ENCODE data around the gene NFKBIL1. TPM values are rescaled to one million over a fixed set of nuclear protein-coding genes. Genes with fewer than 3 reads are reported as not detected.

Gene NFKBIL1
- total and polyA plus RNA-seq, 2 of the 4 experiments (the other 2 are of a cell fraction): 7.8 to 10.8 TPM

DNA sequence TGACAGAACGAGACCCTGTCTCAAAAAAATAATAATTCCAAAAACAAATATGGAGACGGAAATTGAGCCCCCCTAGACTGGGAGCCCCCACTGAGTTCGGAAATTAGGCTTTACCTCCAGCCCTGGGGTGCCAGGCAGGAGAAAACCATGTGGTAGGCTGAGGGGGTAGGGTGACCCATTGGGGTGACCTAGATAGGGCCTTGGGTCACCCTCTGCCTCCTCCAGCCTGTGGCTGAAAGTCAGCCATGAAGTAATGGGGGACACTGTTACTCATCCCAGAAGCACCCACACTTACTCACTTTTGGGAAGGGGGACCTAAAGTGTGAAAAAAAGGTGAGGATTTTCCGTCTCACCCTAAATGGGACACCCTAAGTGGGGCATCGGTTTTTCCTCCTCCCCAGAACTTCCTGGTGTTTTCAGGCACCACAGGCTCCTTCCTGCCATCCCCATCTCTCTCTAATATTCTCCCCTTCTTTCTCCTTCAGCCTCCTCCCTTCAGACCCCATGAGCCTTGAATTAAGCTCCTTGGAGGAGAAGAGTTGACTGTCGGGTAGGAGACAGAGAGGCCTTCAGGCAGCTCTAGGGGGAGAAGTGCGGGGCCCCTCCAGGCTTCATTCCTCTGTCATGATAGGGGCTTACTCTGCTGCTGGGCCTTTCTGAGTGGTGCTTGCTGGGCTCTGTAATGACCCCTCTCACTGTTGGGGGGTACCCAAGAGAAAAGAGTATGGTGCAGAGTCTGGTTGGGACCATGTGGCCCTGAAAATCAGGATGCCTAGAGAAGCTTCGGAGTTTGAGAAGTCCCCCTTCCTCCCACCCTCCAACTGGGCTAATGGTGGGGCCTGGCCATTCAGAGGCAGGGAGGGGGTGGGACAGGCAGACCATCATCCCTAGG, 32.4 kb downstream of the NFKBIL1 start (continued):
- TF ChIP-seq, protein P1, sequence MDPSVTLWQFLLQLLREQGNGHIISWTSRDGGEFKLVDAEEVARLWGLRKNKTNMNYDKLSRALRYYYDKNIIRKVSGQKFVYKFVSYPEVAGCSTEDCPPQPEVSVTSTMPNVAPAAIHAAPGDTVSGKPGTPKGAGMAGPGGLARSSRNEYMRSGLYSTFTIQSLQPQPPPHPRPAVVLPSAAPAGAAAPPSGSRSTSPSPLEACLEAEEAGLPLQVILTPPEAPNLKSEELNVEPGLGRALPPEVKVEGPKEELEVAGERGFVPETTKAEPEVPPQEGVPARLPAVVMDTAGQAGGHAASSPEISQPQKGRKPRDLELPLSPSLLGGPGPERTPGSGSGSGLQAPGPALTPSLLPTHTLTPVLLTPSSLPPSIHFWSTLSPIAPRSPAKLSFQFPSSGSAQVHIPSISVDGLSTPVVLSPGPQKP (IDR thresholded peaks at IDR 0.05; ENCODE audit: borderline replicate concordance, low read depth, low read length): no peak
- TF ChIP-seq MXI1 (IDR thresholded peaks at IDR 0.05; ENCODE audit: borderline replicate concordance, low read depth, low read length) (no peak), CEBPB (IDR thresholded peaks at IDR 0.05; ENCODE audit: low read depth, low read length) (no peak), MAFK (IDR thresholded peaks at IDR 0.05; ENCODE audit: low read depth, low read length) (no peak), CHD1 (IDR thresholded peaks at IDR 0.05; ENCODE audit: low read depth, low read length) (no peak), RFX5 (IDR thresholded peaks at IDR 0.05; ENCODE audit: low read depth, low read length) (no peak), SMC3 (IDR thresholded peaks at IDR 0.05; ENCODE audit: low read depth, low read length) (no peak)

Data from IMR-90 (cell line).